HL-60 (cell line): ENCODE data around the gene DCP1B.

Experiments used
- DNase-seq, 2 experiments: peaks; one replicate each; pipeline ENCODE4 v3.0.0-alpha.2; 2010 to 2020; ENCODE audit warnings: low read depth in 1 of 2, low spot score in 1 of 2
- H3K27ac ChIP-seq: fragments of 250-450 bp; sonication (Bioruptor Pico); replicated peaks from 2 replicates; pipeline ENCODE4 v1.5.1; 2020; ENCODE audit warnings: mild to moderate bottlenecking, moderate library complexity
- H3K27me3 ChIP-seq: fragments of 250-450 bp; sonication (Bioruptor Pico); 2 replicates; pipeline ENCODE4 v1.5.1; 2021; ENCODE audit warnings: mild to moderate bottlenecking, moderate library complexity; ENCODE audit not compliant: insufficient read depth, poor library complexity, severe bottlenecking
- H3K4me3 ChIP-seq: replicated peaks from 2 replicates; pipeline ENCODE4 v1.5.1; 2011; ENCODE audit warnings: mild to moderate bottlenecking, control low read depth, low read length; ENCODE audit not compliant: insufficient read depth
- GABPA ChIP-seq: IDR thresholded peaks from 2 replicates; pipeline ENCODE4 v1.6.1; 2012; ENCODE audit warnings: low read depth
- POLR2AphosphoS5 ChIP-seq: IDR thresholded peaks from 2 replicates; pipeline ENCODE4 v1.6.1; 2012; ENCODE audit warnings: low read depth
- SPI1 ChIP-seq: IDR thresholded peaks from 2 replicates; pipeline ENCODE4 v1.6.1; 2012; ENCODE audit warnings: low read depth, mild to moderate bottlenecking, borderline replicate concordance
- TF ChIP-seq, protein P1 (sequence below): IDR thresholded peaks from 2 replicates; pipeline ENCODE4 v1.6.1; 2012; ENCODE audit warnings: low read depth; ENCODE audit not compliant: insufficient replicate concordance
- TF ChIP-seq, protein P2 (sequence below): IDR thresholded peaks from one replicate; pipeline ENCODE4 v1.5.1; 2011; ENCODE audit warnings: low read length, control low read depth, inconsistent platforms; ENCODE audit not compliant: insufficient read depth

Gene DCP1B

DNA sequence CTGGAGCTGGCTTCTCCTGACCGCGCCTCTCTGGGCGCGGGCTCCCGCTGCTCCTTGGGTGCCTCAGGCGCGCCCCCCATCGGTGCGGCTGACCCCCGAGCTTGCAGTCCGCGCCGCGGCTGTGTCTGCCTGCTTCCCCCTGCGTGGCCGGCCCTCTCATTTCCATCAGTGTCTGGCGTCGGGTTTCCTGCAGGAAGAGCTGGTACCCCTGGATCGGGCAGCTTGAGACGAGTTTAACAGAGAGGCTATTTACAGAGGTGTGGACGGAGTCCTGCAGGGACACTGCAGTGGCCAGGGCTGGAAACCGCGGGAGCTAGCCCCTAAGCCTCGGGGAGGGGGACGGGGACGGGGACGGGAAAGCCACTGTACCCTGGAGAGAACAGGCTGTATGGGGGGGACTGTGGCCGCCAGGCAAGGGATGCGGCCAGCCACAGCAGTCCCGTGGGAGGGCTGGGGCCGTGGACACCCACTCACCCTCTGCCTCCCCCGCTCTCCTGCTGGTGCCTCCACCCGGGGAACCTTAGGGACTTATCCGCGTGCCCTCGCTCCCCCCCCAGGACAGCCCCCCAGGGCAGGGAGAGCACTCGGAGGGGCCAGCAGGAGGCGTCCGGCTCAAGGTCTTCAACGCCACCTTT lies 82.1 kb downstream of the DCP1B start:
- Histone ChIP-seq H3K4me3 (no peak overlapping the region), H3K27me3 (no peaks in the 10 kb centered on the region), H3K27ac (no peak overlapping the region)
- no peak for TF ChIP-seq POLR2AphosphoS5
- no peak for DNase-seq

DNA sequence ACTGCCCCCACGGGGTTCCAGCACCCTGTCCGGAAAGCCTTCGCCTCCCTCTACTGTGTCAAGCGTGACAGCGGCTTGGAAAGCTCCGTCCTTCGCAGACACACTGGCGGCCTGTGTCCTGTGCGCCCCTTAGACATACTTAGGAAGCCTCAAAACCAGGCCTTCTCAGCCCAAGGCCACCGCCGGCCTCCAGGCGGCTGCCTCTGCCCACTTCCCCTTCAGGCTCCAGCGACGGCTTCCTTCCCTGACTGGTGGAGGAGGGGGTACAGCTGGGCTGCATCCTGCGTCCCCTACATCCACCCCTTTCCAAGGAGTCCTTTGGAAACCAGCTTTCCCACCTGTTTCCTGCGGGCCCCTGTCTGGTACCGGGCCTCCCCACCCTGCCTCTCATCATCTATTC lies 83.3 kb downstream of the DCP1B start:
- TF ChIP-seq POLR2AphosphoS5 = 0 out of 2 replicates have a peak, but pooled peaks have one; percentile 29
- peak; percentile 95 for TF ChIP-seq SPI1
- TF ChIP-seq, protein P1, sequence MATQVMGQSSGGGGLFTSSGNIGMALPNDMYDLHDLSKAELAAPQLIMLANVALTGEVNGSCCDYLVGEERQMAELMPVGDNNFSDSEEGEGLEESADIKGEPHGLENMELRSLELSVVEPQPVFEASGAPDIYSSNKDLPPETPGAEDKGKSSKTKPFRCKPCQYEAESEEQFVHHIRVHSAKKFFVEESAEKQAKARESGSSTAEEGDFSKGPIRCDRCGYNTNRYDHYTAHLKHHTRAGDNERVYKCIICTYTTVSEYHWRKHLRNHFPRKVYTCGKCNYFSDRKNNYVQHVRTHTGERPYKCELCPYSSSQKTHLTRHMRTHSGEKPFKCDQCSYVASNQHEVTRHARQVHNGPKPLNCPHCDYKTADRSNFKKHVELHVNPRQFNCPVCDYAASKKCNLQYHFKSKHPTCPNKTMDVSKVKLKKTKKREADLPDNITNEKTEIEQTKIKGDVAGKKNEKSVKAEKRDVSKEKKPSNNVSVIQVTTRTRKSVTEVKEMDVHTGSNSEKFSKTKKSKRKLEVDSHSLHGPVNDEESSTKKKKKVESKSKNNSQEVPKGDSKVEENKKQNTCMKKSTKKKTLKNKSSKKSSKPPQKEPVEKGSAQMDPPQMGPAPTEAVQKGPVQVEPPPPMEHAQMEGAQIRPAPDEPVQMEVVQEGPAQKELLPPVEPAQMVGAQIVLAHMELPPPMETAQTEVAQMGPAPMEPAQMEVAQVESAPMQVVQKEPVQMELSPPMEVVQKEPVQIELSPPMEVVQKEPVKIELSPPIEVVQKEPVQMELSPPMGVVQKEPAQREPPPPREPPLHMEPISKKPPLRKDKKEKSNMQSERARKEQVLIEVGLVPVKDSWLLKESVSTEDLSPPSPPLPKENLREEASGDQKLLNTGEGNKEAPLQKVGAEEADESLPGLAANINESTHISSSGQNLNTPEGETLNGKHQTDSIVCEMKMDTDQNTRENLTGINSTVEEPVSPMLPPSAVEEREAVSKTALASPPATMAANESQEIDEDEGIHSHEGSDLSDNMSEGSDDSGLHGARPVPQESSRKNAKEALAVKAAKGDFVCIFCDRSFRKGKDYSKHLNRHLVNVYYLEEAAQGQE = no peak
- TF ChIP-seq, protein P2, sequence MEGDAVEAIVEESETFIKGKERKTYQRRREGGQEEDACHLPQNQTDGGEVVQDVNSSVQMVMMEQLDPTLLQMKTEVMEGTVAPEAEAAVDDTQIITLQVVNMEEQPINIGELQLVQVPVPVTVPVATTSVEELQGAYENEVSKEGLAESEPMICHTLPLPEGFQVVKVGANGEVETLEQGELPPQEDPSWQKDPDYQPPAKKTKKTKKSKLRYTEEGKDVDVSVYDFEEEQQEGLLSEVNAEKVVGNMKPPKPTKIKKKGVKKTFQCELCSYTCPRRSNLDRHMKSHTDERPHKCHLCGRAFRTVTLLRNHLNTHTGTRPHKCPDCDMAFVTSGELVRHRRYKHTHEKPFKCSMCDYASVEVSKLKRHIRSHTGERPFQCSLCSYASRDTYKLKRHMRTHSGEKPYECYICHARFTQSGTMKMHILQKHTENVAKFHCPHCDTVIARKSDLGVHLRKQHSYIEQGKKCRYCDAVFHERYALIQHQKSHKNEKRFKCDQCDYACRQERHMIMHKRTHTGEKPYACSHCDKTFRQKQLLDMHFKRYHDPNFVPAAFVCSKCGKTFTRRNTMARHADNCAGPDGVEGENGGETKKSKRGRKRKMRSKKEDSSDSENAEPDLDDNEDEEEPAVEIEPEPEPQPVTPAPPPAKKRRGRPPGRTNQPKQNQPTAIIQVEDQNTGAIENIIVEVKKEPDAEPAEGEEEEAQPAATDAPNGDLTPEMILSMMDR = no peak
- no peak for TF ChIP-seq GABPA
- Histone ChIP-seq H3K27me3 (no peaks in the 10 kb centered on the region), H3K4me3 (no peak overlapping the region), H3K27ac (peak overlapping the region; percentile 64)
- DNase-seq = peak in 1 of 2 experiments; percentile 83

DNA sequence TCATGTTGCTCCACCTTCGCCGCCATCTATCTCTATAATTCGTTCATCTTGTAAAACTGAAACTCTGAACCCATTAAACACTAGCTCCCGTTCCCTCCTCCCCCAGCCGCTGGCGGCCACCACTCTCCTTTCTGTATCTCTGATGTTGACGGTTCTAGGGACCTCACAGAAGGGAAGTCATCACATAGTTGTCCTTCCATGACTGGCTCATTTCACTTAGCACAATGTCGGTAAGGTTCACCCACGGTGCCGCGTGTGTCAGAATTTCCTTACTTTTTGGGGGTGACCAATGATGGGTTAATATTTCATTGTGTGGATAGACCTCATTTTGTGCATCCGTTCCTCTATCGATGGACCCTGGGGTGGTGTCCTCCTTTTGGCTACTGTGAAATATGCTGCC lies 83.8 kb downstream of the DCP1B start:
- no peak for DNase-seq
- H3K27ac ChIP-seq = peak overlapping the region; percentile 64
- H3K4me3 ChIP-seq = no peak overlapping the region
- H3K27me3 ChIP-seq = no peaks in the 10 kb centered on the region
- TF ChIP-seq, protein P2 = no peak
- TF ChIP-seq GABPA (no peak), POLR2AphosphoS5 (no peak), SPI1 (no peak)
- TF ChIP-seq, protein P1 = no peak

- Histone ChIP-seq H3K27me3 (no peaks in the 10 kb centered on the region), H3K4me3 (no peak overlapping the region), H3K27ac (no peak overlapping the region)
- no peak for DNase-seq
- no peak for TF ChIP-seq GABPA
- TF ChIP-seq SPI1 = no peak
- no peak for TF ChIP-seq POLR2AphosphoS5
- TF ChIP-seq, protein P2 = no peak
- TF ChIP-seq, protein P1 = no peak
Observed at GRCh38 chr12:1919763-1920162, 84.5 kb downstream of the DCP1B start.
